ENCODE measurements around the gene IKBKE. TPM values are rescaled to one million over a fixed set of nuclear protein-coding genes. Genes with fewer than 3 reads are reported as not detected.
A peak's percentile ranks its signal among the peaks of the same experiment; 100 is the strongest.

The IKBKE gene
- total and polyA plus RNA-seq, 9 donors, result 3.4 to 6.2 (median 4.0) TPM

- Histone ChIP-seq H3K9me3 (replicated peaks; ENCODE audit: control insufficient read depth, low read depth, low read length) (no peaks in the 10 kb centered on the region), H3K4me1 (ENCODE audit: control insufficient read depth, insufficient read depth, low read length) (peaks cover 34% of the 10 kb centered on the region), H3K27ac (ENCODE audit: low read length) (no peak overlapping the region), H3K4me3 (ENCODE audit: low read length) (no peak overlapping the region), H3K36me3 (ENCODE audit: control insufficient read depth, insufficient read depth, low read length) (no peaks in the 10 kb centered on the region), H3K27me3 (ENCODE audit: control insufficient read depth, insufficient read depth, low read length) (no peaks in the 10 kb centered on the region)
- DNase-seq, result no peak
- 63% methylated on average over 5 of the region's 6 CpGs for WGBS (ENCODE audit: insufficient coverage)
Observed at GRCh38 chr1:206538086-206538770, 68.0 kb downstream of the IKBKE start.

- H3K4me1 ChIP-seq (ENCODE audit: control insufficient read depth, insufficient read depth, low read length), result peaks cover 31% of the 10 kb centered on the region
- no peaks in the 10 kb centered on the region for H3K36me3 ChIP-seq (ENCODE audit: control insufficient read depth, insufficient read depth, low read length)
- DNase-seq, result peak; percentile 71
- H3K27me3 ChIP-seq (ENCODE audit: control insufficient read depth, insufficient read depth, low read length), result no peaks in the 10 kb centered on the region
- no peak overlapping the region for H3K4me3 ChIP-seq (ENCODE audit: low read length)
- H3K27ac ChIP-seq (ENCODE audit: low read length), result peak overlapping the region; percentile 53
- 57% methylated on average over 6 of the region's 10 CpGs for WGBS (ENCODE audit: insufficient coverage)
- H3K9me3 ChIP-seq (replicated peaks; ENCODE audit: control insufficient read depth, low read depth, low read length), result no peaks in the 10 kb centered on the region
Observed at GRCh38 chr1:206538901-206539640, 68.8 kb downstream of the IKBKE start.

GRCh38 chr1:206540044-206540780 lies 69.9 kb downstream of the IKBKE start:
- no peaks in the 10 kb centered on the region for H3K36me3 ChIP-seq (ENCODE audit: control insufficient read depth, insufficient read depth, low read length)
- peak overlapping the region; percentile 53 for H3K27ac ChIP-seq (ENCODE audit: low read length)
- peak; percentile 74 for DNase-seq
- 37% methylated on average over 5 of the region's 8 CpGs for WGBS (ENCODE audit: insufficient coverage)
- no peak overlapping the region for H3K4me3 ChIP-seq (ENCODE audit: low read length)
- H3K27me3 ChIP-seq (ENCODE audit: control insufficient read depth, insufficient read depth, low read length), result no peaks in the 10 kb centered on the region
- H3K9me3 ChIP-seq (replicated peaks; ENCODE audit: control insufficient read depth, low read depth, low read length), result no peaks in the 10 kb centered on the region
- peaks cover 28% of the 10 kb centered on the region for H3K4me1 ChIP-seq (ENCODE audit: control insufficient read depth, insufficient read depth, low read length)

- H3K9me3 ChIP-seq (replicated peaks; ENCODE audit: control insufficient read depth, low read depth, low read length), result no peaks in the 10 kb centered on the region
- H3K4me3 ChIP-seq (ENCODE audit: low read length), result no peak overlapping the region
- DNase-seq, result no peak
- H3K27ac ChIP-seq (ENCODE audit: low read length), result no peak overlapping the region
- no peaks in the 10 kb centered on the region for H3K36me3 ChIP-seq (ENCODE audit: control insufficient read depth, insufficient read depth, low read length)
- H3K4me1 ChIP-seq (ENCODE audit: control insufficient read depth, insufficient read depth, low read length), result peaks cover 27% of the 10 kb centered on the region
- 80% methylated on average over 5 of the region's 7 CpGs for WGBS (ENCODE audit: insufficient coverage)
- H3K27me3 ChIP-seq (ENCODE audit: control insufficient read depth, insufficient read depth, low read length), result no peaks in the 10 kb centered on the region
Observed at GRCh38 chr1:206541236-206541833, 71.1 kb downstream of the IKBKE start.

DNA sequence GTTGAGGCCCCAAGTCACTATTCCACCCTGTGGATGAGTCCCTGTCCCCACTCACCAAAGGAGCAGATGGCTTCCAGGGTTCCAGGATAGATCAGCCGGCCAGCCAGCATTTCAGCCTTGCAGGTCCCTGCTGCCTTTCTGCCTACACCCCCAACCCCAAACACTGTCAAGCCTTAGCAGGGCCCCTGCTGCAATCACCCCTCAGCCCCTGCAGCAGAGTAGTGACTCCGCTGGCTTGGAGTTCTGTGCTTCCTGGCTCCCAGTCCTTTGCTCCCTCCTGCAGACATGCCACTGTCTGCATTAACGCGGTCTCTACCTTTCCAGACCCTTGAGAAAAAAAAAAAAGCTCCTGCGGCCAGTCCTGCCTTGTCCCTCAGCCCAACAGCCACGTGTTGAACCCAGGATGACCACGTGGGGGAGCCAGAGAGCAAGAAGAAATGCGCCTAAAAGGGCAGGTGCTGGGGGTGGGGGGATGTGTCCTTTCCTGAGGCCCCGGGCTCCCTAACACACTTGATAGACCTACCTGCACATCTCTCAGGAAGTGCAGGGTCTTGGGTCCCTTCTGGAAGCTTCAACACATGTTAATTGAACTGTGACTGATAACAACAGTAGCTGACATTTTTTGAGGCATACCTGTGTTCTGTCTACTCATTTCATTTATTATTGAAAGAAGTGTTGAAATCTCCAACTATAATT lies 74.4 kb downstream of the IKBKE start:
- peaks cover 16% of the 10 kb centered on the region for H3K4me1 ChIP-seq (ENCODE audit: control insufficient read depth, insufficient read depth, low read length)
- no peaks in the 10 kb centered on the region for H3K9me3 ChIP-seq (replicated peaks; ENCODE audit: control insufficient read depth, low read depth, low read length)
- H3K4me3 ChIP-seq (ENCODE audit: low read length), result no peak overlapping the region
- H3K27me3 ChIP-seq (ENCODE audit: control insufficient read depth, insufficient read depth, low read length), result no peaks in the 10 kb centered on the region
- peak; percentile 64 for DNase-seq
- WGBS (ENCODE audit: insufficient coverage), result 17% methylated on average over 3 of the region's 9 CpGs
- H3K36me3 ChIP-seq (ENCODE audit: control insufficient read depth, insufficient read depth, low read length), result no peaks in the 10 kb centered on the region
- H3K27ac ChIP-seq (ENCODE audit: low read length), result no peak overlapping the region

DNA sequence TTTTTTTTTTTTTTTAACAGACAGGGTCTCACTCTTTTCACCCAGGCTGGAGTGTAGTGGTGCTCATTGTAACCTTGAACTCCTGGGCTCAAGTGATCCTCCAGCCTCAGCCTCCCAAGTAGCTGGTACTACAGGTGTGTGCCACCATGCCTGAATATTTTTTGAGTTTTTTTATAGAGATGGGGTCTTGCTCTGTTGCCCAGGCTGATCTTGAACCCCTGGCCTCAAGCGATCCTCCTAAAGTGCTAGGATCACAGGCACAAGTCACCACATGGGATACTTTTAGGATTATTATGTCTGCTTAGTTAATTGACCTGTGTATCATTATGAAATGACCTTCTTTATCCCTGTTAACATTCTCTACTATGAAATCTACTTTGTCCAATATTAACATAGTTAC lies 75.1 kb downstream of the IKBKE start:
- no CpG with 5 or more reads among the region's 1 CpG for whole genome bisulfite sequencing (ENCODE audit: insufficient coverage)
- H3K9me3 ChIP-seq (replicated peaks; ENCODE audit: control insufficient read depth, low read depth, low read length), result no peaks in the 10 kb centered on the region
- H3K27ac ChIP-seq (ENCODE audit: low read length), result no peak overlapping the region
- H3K36me3 ChIP-seq (ENCODE audit: control insufficient read depth, insufficient read depth, low read length), result no peaks in the 10 kb centered on the region
- H3K4me3 ChIP-seq (ENCODE audit: low read length), result no peak overlapping the region
- no peak for DNase-seq
- H3K27me3 ChIP-seq (ENCODE audit: control insufficient read depth, insufficient read depth, low read length), result no peaks in the 10 kb centered on the region
- H3K4me1 ChIP-seq (ENCODE audit: control insufficient read depth, insufficient read depth, low read length), result peaks cover 9% of the 10 kb centered on the region

Other genes with a start within 250 kb of the IKBKE start
- 3.6 TPM for gene RASSF5, start 37.1 kb downstream of the IKBKE start, total RNA-seq
- 1 to 10 TPM; 4.8 to 8.6 (median 6.7) TPM for gene RASSF5, start 37.1 kb downstream of the IKBKE start, polyA plus RNA-seq (ENCODE audit: insufficient read depth in 1 of 8, insufficient read length in 8 of 8, low replicate concordance in 1 of 8)
- gene EIF2D, start 142.0 kb downstream of the IKBKE start, total RNA-seq, result 39.7 TPM
- gene EIF2D, start 142.0 kb downstream of the IKBKE start, polyA plus RNA-seq (ENCODE audit: insufficient read depth in 1 of 8, insufficient read length in 8 of 8, low replicate concordance in 1 of 8), result 10 to 100 TPM; 38.2 to 48.8 (median 39.6) TPM
- 5.0 TPM for gene DYRK3, start 165.1 kb downstream of the IKBKE start, total RNA-seq
- 1 to 10 TPM; 2.5 to 7.3 (median 4.5) TPM for gene DYRK3, start 165.1 kb downstream of the IKBKE start, polyA plus RNA-seq (ENCODE audit: insufficient read depth in 1 of 8, insufficient read length in 8 of 8, low replicate concordance in 1 of 8)
- gene MAPKAPK2, start 214.4 kb downstream of the IKBKE start, total RNA-seq, result 39.7 TPM
- 10 to 100 TPM; 55.2 to 76.6 (median 70.7) TPM for gene MAPKAPK2, start 214.4 kb downstream of the IKBKE start, polyA plus RNA-seq (ENCODE audit: insufficient read depth in 1 of 8, insufficient read length in 8 of 8, low replicate concordance in 1 of 8)

All from muscle of leg (tissue), 11 donors.